Suprapubic skin (tissue), 3 donors: ENCODE data around the gene KSR1.

Experiments used
- CTCF ChIP-seq, 2 donors: fragments of 200-600 bp in 1 of 2; fragments of 450-650 bp in 1 of 2; sonication (generic) in 1 of 2; IDR thresholded peaks; one replicate each; pipeline ENCODE4 v1.5.1; 2016 to 2019; ENCODE audit warnings: antibody characterized with exemption in 2 of 2, mild to moderate bottlenecking in 1 of 2, moderate library complexity in 1 of 2
- POLR2A ChIP-seq, 2 donors: fragments of 450-650 bp; IDR thresholded peaks; one replicate each; pipeline ENCODE4 v1.6.1; 2017; ENCODE audit warnings: antibody characterized with exemption in 2 of 2, mild to moderate bottlenecking in 2 of 2, moderate library complexity in 2 of 2

GRCh38 chr17:27513849-27514248 is 57.6 kb downstream of the KSR1 start:
- TF ChIP-seq CTCF (IDR thresholded peaks at IDR 0.05), result no peak
- TF ChIP-seq POLR2A (IDR thresholded peaks at IDR 0.05), result no peak
